Liver (tissue), 9 donors: ENCODE results near the gene HOXD8. TPM values are rescaled to one million over a fixed set of nuclear protein-coding genes. Genes with fewer than 3 reads are reported as not detected.
A peak's percentile ranks its signal among the peaks of the same experiment; 100 is the strongest.

Experiments
- DNase-seq: peaks from one replicate; pipeline ENCODE4 v3.0.0-alpha.2; 2017; ENCODE audit warnings: low spot score
- H3K27ac ChIP-seq, 2 donors: one replicate each; pipeline ENCODE4 v1.7.0; 2013; ENCODE audit warnings: inconsistent platforms in 2 of 2, low read length in 2 of 2, control low read depth in 1 of 2, low read depth in 1 of 2, mild to moderate bottlenecking in 1 of 2
- H3K27me3 ChIP-seq, 4 donors: one replicate each; pipeline versions ENCODE4 v1.6.1 to v1.7.0; 2013; ENCODE audit warnings: low read length in 3 of 4, inconsistent platforms in 1 of 4, mild to moderate bottlenecking in 1 of 4, moderate library complexity in 1 of 4; ENCODE audit not compliant: control insufficient read depth in 4 of 4, insufficient read depth in 4 of 4
- H3K36me3 ChIP-seq, 4 donors: one replicate each; pipeline versions ENCODE4 v1.6.1 to v1.7.0; 2013; ENCODE audit warnings: low read length in 3 of 4, mild to moderate bottlenecking in 3 of 4, low read depth in 1 of 4, moderate library complexity in 1 of 4; ENCODE audit not compliant: control insufficient read depth in 4 of 4, insufficient read depth in 3 of 4
- H3K4me1 ChIP-seq, 4 donors: one replicate each; pipeline versions ENCODE4 v1.6.1 to v1.7.0; 2013; ENCODE audit warnings: low read length in 3 of 4, mild to moderate bottlenecking in 3 of 4, moderate library complexity in 1 of 4; ENCODE audit not compliant: control insufficient read depth in 4 of 4, insufficient read depth in 4 of 4
- H3K4me3 ChIP-seq, 3 donors: one replicate each; pipeline versions ENCODE4 v1.6.1 to v1.7.0; 2013; ENCODE audit warnings: low read length in 3 of 3, control low read depth in 1 of 3, low read depth in 1 of 3, mild to moderate bottlenecking in 1 of 3
- H3K9ac ChIP-seq, 2 donors: one replicate each; pipeline ENCODE4 v1.7.0; 2013; ENCODE audit warnings: low read length in 2 of 2, mild to moderate bottlenecking in 2 of 2, moderate library complexity in 2 of 2, control low read depth in 1 of 2, low read depth in 1 of 2
- H3K9me3 ChIP-seq, 4 donors: one replicate each; pipeline versions ENCODE4 v1.6.1 to v1.7.0; 2013; ENCODE audit warnings: low read length in 3 of 4; ENCODE audit not compliant: control insufficient read depth in 4 of 4
- CTCF ChIP-seq: fragments of 150-350 bp; IDR thresholded peaks from 2 replicates; pipeline ENCODE4 v1.5.1; 2017; ENCODE audit warnings: improper control_type of control experiment, low read depth, low read length; ENCODE audit not compliant: missing input control
- GABPA ChIP-seq, 2 donors: IDR thresholded peaks in 1 of 2; conservative IDR thresholded peaks in 1 of 2; 2 replicates each; pipeline ENCODE4 v1.6.1; 2016; ENCODE audit warnings: antibody characterized with exemption in 2 of 2, mild to moderate bottlenecking in 1 of 2, moderate library complexity in 1 of 2
- NR2F2 ChIP-seq: IDR thresholded peaks from 2 replicates; pipeline ENCODE4 v1.6.1; 2016; ENCODE audit warnings: antibody characterized with exemption
- RAD21 ChIP-seq, 2 donors: IDR thresholded peaks; 2 replicates each; pipeline ENCODE4 v1.6.1; 2016; ENCODE audit warnings: antibody characterized with exemption in 2 of 2, mild to moderate bottlenecking in 2 of 2
- REST ChIP-seq: IDR thresholded peaks from 2 replicates; pipeline ENCODE4 v1.6.1; 2016; ENCODE audit warnings: antibody characterized with exemption, mild to moderate bottlenecking
- TAF1 ChIP-seq: conservative IDR thresholded peaks from 2 replicates; pipeline ENCODE4 v1.6.1; 2016; ENCODE audit warnings: antibody characterized with exemption, mild to moderate bottlenecking
- ZBTB33 ChIP-seq: IDR thresholded peaks from 2 replicates; pipeline ENCODE4 v1.6.1; 2016; ENCODE audit warnings: antibody characterized with exemption
- WGBS: extraction: QIAGEN DNeasy Blood & Tissue Kit; methylation state at CpG from one replicate; pipeline ENCODE4 v1.1.7; 2013; 5-methylcytosine and 5-hydroxymethylcytosine counted together
- polyA plus RNA-seq, 2 donors: library from polyadenylated mRNA; stranded (reverse) in 1 of 2; unstranded in 1 of 2; fragments of 200-250 nt in 1 of 2; fragments of >200 nt in 1 of 2; fragmentation: Nextera tagmentation in 1 of 2; extraction: Ambion mirVana in 1 of 2; gene quantifications; one replicate each; pipeline versions ENCODE4 v1.2.1 to v1.2.3, GENCODE V29; 2013 to 2015
- total RNA-seq, 2 donors: library from RNA; depleted of rRNA; stranded (reverse); fragments of >200 nt; gene quantifications; one replicate each; pipeline ENCODE4 v1.2.3, GENCODE V29; 2014
- donor health status: healthy.
- donor health status: healthy.
- donor health status: healthy.
- donor health status: healthy.
- donor health status: healthy.

Gene HOXD8
- total and polyA plus RNA-seq, 4 donors: 0.06 to 0.19 (median 0.08) TPM; not detected in 1

GRCh38 chr2:176091329-176092258 is 37.9 kb upstream of the HOXD8 start:
- Histone ChIP-seq H3K9ac (no peak overlapping the region), H3K36me3 (no peaks in the 10 kb centered on the region), H3K4me1 (peaks cover 11 to 19% (median 14%) of the 10 kb centered on the region in 4 donors), H3K27ac (no peak overlapping the region), H3K9me3 (peaks cover 0 to 4% (median 2%) of the 10 kb centered on the region in 4 donors), H3K27me3 (peaks cover 10 to 53% (median 30%) of the 10 kb centered on the region in 4 donors), H3K4me3 (no peak overlapping the region)
- WGBS: 7% methylated on average over 31 of the region's 31 CpGs
- TF ChIP-seq GABPA (IDR thresholded peaks at IDR 0.05 in 1 of 2, conservative IDR thresholded peaks at IDR 0.05 in 1 of 2): no peak
- DNase-seq: no peak

GRCh38 chr2:176092270-176093144 is 37.0 kb upstream of the HOXD8 start, which contains the start of gene HOXD13:
HOXD13 (plus strand) TSS chr2:176092721; CDS start chr2:176092891, 170 bp downstream.
- Histone ChIP-seq H3K4me3 (peak within 1 kb of the TSS in 1 of 3 donors; percentile 42), H3K4me1 (peaks cover 12 to 28% (median 23%) of the 10 kb centered on the region in 4 donors), H3K9me3 (peaks cover 0 to 4% (median 2%) of the 10 kb centered on the region in 4 donors), H3K36me3 (no peaks in the 10 kb centered on the region), H3K27ac (no peak within 1 kb of the TSS), H3K9ac (no peak within 1 kb of the TSS), H3K27me3 (peaks cover 10 to 57% (median 26%) of the 10 kb centered on the region in 4 donors)
- DNase-seq: no peak
- WGBS: 6% methylated on average over 95 of the region's 95 CpGs
- TF ChIP-seq NR2F2 (no peak), RAD21 (IDR thresholded peaks at IDR 0.05) (no peak), TAF1 (no peak), ZBTB33 (no peak), REST (no peak), CTCF (no peak)
